Karpas-422 (cell line): ENCODE results near the gene METTL14. TPM values are rescaled to one million over a fixed set of nuclear protein-coding genes. Genes with fewer than 3 reads are reported as not detected.

Source experiments
- DNase-seq: peaks from one replicate; pipeline ENCODE4 v3.0.0-alpha.2; 2015
- H2AFZ ChIP-seq: fragments of 200-600 bp; sonication (generic); 2 replicates; pipeline ENCODE4 v1.6.1; 2014; ENCODE audit warnings: antibody characterized with exemption, low read length, mixed read lengths
- H3K27ac ChIP-seq: fragments of 200-600 bp; sonication (generic); 2 replicates; pipeline ENCODE4 v1.5.1; 2014; ENCODE audit warnings: mild to moderate bottlenecking, low read length, moderate library complexity
- H3K27me3 ChIP-seq: fragments of 200-600 bp; sonication (generic); 2 replicates; pipeline ENCODE4 v1.6.1; 2014; ENCODE audit warnings: low read length, mixed read lengths
- H3K36me3 ChIP-seq: fragments of 200-600 bp; sonication (generic); 2 replicates; pipeline ENCODE4 v1.6.1; 2014; ENCODE audit warnings: low read length, mixed read lengths; ENCODE audit not compliant: insufficient read depth
- H3K4me1 ChIP-seq: fragments of 200-600 bp; sonication (generic); 2 replicates; pipeline ENCODE4 v1.6.1; 2014; ENCODE audit warnings: mild to moderate bottlenecking, low read length, mixed read lengths
- H3K4me2 ChIP-seq: fragments of 200-600 bp; sonication (generic); 2 replicates; pipeline ENCODE4 v1.6.1; 2014; ENCODE audit warnings: low read length, low read depth, mild to moderate bottlenecking; ENCODE audit not compliant: poor library complexity, severe bottlenecking
- H3K4me3 ChIP-seq: fragments of 200-600 bp; sonication (generic); 2 replicates; pipeline ENCODE4 v1.5.1; 2014; ENCODE audit warnings: mild to moderate bottlenecking, antibody characterized with exemption, low read length, mixed read lengths
- H3K79me2 ChIP-seq: fragments of 200-600 bp; sonication (generic); 2 replicates; pipeline ENCODE4 v1.6.1; 2014; ENCODE audit warnings: mild to moderate bottlenecking, low read length, mixed read lengths
- H3K9ac ChIP-seq: fragments of 200-600 bp; sonication (generic); 2 replicates; pipeline ENCODE4 v1.6.0; 2014; ENCODE audit warnings: low read length
- H3K9me2 ChIP-seq: fragments of 200-600 bp; sonication (generic), shearing (Covaris generic); replicated peaks from 2 replicates; pipeline ENCODE4 v1.6.0; 2014; ENCODE audit warnings: mild to moderate bottlenecking, low read length, moderate library complexity; ENCODE audit not compliant: insufficient read depth
- H3K9me3 ChIP-seq: fragments of 300-700, 200-600 bp; sonication (generic); 2 replicates; pipeline ENCODE4 v1.6.1; 2014; ENCODE audit warnings: low read length, mixed read lengths
- H4K20me1 ChIP-seq: fragments of 200-600 bp; sonication (generic); 2 replicates; pipeline ENCODE4 v1.6.1; 2014; ENCODE audit warnings: mild to moderate bottlenecking, antibody characterized with exemption, low read length, low read depth; ENCODE audit not compliant: insufficient read depth
- total RNA-seq: library from RNA; depleted of rRNA; stranded (reverse); fragments of >200 nt; shearing (Covaris generic); gene quantifications from 2 replicates; pipeline ENCODE4 v1.2.3, GENCODE V29; 2014; ENCODE audit warnings: low replicate concordance

The METTL14 gene
- total RNA-seq, 1 experiment from 2014 or later, result 11.6 TPM

- H3K9me2 ChIP-seq, result no peaks in the 10 kb centered on the region
- H3K27ac ChIP-seq, result peak overlapping the region; percentile 97
- no peaks in the 10 kb centered on the region for H3K9me3 ChIP-seq
- peak overlapping the region; percentile 82 for H3K4me2 ChIP-seq
- peaks cover 90% of the 10 kb centered on the region for H3K4me1 ChIP-seq
- H3K79me2 ChIP-seq, result peaks cover 65% of the 10 kb centered on the region
- no peaks in the 10 kb centered on the region for H3K27me3 ChIP-seq
- no peaks in the 10 kb centered on the region for H4K20me1 ChIP-seq
- no peak for DNase-seq
- H3K36me3 ChIP-seq, result peaks cover 47% of the 10 kb centered on the region
- no peak overlapping the region for H2AFZ ChIP-seq
- H3K4me3 ChIP-seq, result no peak overlapping the region
- H3K9ac ChIP-seq, result no peak overlapping the region
Measured at GRCh38 chr4:118756958-118757357, 71.8 kb downstream of the METTL14 start.

- H3K4me1 ChIP-seq, result peaks cover 96% of the 10 kb centered on the region
- H4K20me1 ChIP-seq, result no peaks in the 10 kb centered on the region
Measured at GRCh38 chr4:118757761-118758251, 72.6 kb downstream of the METTL14 start.

GRCh38 chr4:118758293-118758692, 73.1 kb downstream of the METTL14 start:
- peak overlapping the region; percentile 97 for H3K27ac ChIP-seq
- peak overlapping the region; percentile 82 for H3K4me2 ChIP-seq
- peak overlapping the region; percentile 72 for H3K9ac ChIP-seq
- peaks cover 97% of the 10 kb centered on the region for H3K4me1 ChIP-seq
- DNase-seq, result peak; percentile 84
- H3K4me3 ChIP-seq, result peak overlapping the region; percentile 60
- no peaks in the 10 kb centered on the region for H3K27me3 ChIP-seq
- no peaks in the 10 kb centered on the region for H3K9me3 ChIP-seq
- no peaks in the 10 kb centered on the region for H4K20me1 ChIP-seq
- H2AFZ ChIP-seq, result no peak overlapping the region
- no peaks in the 10 kb centered on the region for H3K9me2 ChIP-seq
- H3K36me3 ChIP-seq, result peaks cover 40% of the 10 kb centered on the region
- H3K79me2 ChIP-seq, result peaks cover 64% of the 10 kb centered on the region

More at GRCh38 chr4:118757761-118758251, 72.6 kb downstream of the METTL14 start:
- no peaks in the 10 kb centered on the region for H3K27me3 ChIP-seq
- H3K9ac ChIP-seq, result peak overlapping the region; percentile 72
- peak overlapping the region; percentile 82 for H3K4me2 ChIP-seq
- H3K9me3 ChIP-seq, result no peaks in the 10 kb centered on the region
- H3K79me2 ChIP-seq, result peaks cover 64% of the 10 kb centered on the region
- H3K4me3 ChIP-seq, result peak overlapping the region; percentile 60
- H3K36me3 ChIP-seq, result peaks cover 43% of the 10 kb centered on the region
- no peak overlapping the region for H2AFZ ChIP-seq
- DNase-seq, result peak; percentile 69
- H3K27ac ChIP-seq, result peak overlapping the region; percentile 97
- H3K9me2 ChIP-seq, result no peaks in the 10 kb centered on the region

DNA sequence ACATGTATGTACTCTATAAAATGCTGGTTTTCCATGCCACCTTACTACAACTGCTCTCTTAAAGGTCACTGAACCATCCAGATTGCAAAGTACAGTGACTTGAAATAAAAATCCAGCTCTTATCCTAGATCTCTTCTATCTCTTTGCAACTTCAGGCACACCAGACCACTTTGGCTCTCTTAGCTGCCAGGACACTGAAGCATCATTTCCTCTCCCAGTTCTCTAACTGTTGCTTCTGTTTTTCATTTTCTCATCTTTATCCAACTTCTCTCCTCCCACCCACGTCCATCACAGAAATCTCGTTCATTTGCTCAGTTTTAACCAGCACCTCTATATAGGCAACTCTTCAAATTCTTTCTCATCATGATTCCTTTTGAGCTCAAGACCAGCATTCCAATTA, 74.3 kb downstream of the METTL14 start:
- H3K9me2 ChIP-seq, result no peaks in the 10 kb centered on the region
- H3K27ac ChIP-seq, result peak overlapping the region; percentile 97
- no peak overlapping the region for H2AFZ ChIP-seq
- peaks cover 53% of the 10 kb centered on the region for H3K79me2 ChIP-seq
- peak overlapping the region; percentile 60 for H3K4me3 ChIP-seq
- peaks cover 37% of the 10 kb centered on the region for H3K36me3 ChIP-seq
- H3K4me2 ChIP-seq, result peak overlapping the region; percentile 82
- no peaks in the 10 kb centered on the region for H3K27me3 ChIP-seq
- DNase-seq, result peak; percentile 88
- peak overlapping the region; percentile 72 for H3K9ac ChIP-seq
- no peaks in the 10 kb centered on the region for H3K9me3 ChIP-seq
- H3K4me1 ChIP-seq, result peaks cover 88% of the 10 kb centered on the region
- H4K20me1 ChIP-seq, result no peaks in the 10 kb centered on the region

DNA sequence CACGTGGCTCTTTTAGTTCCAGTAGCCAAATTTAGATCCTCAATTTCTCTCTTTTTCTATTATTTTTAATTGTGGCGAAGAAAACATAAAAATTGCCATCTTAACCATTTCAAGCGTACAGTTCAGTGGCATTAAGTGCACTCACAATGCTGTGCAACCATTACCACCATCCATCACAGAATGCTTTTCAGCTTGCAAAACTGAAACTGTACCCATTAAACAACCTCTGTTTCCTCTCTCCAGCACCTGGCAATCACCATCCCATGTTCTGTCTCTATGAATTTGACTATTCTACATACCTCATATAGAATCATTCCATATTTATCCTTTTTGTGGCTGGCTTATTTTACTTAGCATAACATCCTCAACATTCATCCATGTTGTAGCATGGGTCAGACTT, 74.9 kb downstream of the METTL14 start:
- DNase-seq, result peak; percentile 95
- peak overlapping the region; percentile 72 for H3K9ac ChIP-seq

GRCh38 chr4:118760493-118760892, 75.3 kb downstream of the METTL14 start:
- H3K9ac ChIP-seq, result peak overlapping the region; percentile 72
- no peaks in the 10 kb centered on the region for H3K27me3 ChIP-seq
- peaks cover 83% of the 10 kb centered on the region for H3K4me1 ChIP-seq
- H3K4me2 ChIP-seq, result peak overlapping the region; percentile 82
- peaks cover 34% of the 10 kb centered on the region for H3K36me3 ChIP-seq
- peak overlapping the region; percentile 62 for H3K4me3 ChIP-seq
- H2AFZ ChIP-seq, result no peak overlapping the region
- H4K20me1 ChIP-seq, result no peaks in the 10 kb centered on the region
- peaks cover 43% of the 10 kb centered on the region for H3K79me2 ChIP-seq
- no peaks in the 10 kb centered on the region for H3K9me3 ChIP-seq
- DNase-seq, result peak; percentile 97
- peak overlapping the region; percentile 97 for H3K27ac ChIP-seq
- no peaks in the 10 kb centered on the region for H3K9me2 ChIP-seq

More for the DNA sequence above, 74.9 kb downstream of the METTL14 start:
- H4K20me1 ChIP-seq, result no peaks in the 10 kb centered on the region
- H3K27me3 ChIP-seq, result no peaks in the 10 kb centered on the region
- no peaks in the 10 kb centered on the region for H3K9me3 ChIP-seq
- peaks cover 83% of the 10 kb centered on the region for H3K4me1 ChIP-seq
- H2AFZ ChIP-seq, result no peak overlapping the region
- H3K36me3 ChIP-seq, result peaks cover 33% of the 10 kb centered on the region
- peak overlapping the region; percentile 82 for H3K4me2 ChIP-seq
- peaks cover 47% of the 10 kb centered on the region for H3K79me2 ChIP-seq
- peak overlapping the region; percentile 60 for H3K4me3 ChIP-seq
- H3K27ac ChIP-seq, result peak overlapping the region; percentile 97
- H3K9me2 ChIP-seq, result no peaks in the 10 kb centered on the region

- H2AFZ ChIP-seq, result 0 out of 2 replicates have a peak overlapping the region, but pooled peaks have one; percentile 1
- H3K4me1 ChIP-seq, result peaks cover 74% of the 10 kb centered on the region
- H3K9ac ChIP-seq, result peak overlapping the region; percentile 66
- H3K27me3 ChIP-seq, result no peaks in the 10 kb centered on the region
- H3K9me2 ChIP-seq, result no peaks in the 10 kb centered on the region
- H3K79me2 ChIP-seq, result peaks cover 33% of the 10 kb centered on the region
- peaks cover 31% of the 10 kb centered on the region for H3K36me3 ChIP-seq
- H3K4me3 ChIP-seq, result peak overlapping the region; percentile 62
- no peaks in the 10 kb centered on the region for H3K9me3 ChIP-seq
- no peaks in the 10 kb centered on the region for H4K20me1 ChIP-seq
- peak overlapping the region; percentile 82 for H3K4me2 ChIP-seq
- peak; percentile 61 for DNase-seq
- H3K27ac ChIP-seq, result peak overlapping the region; percentile 97
Measured at GRCh38 chr4:118761397-118762016, 76.3 kb downstream of the METTL14 start.

GRCh38 chr4:118762155-118762554, 77.0 kb downstream of the METTL14 start:
- Histone ChIP-seq H4K20me1 (no peaks in the 10 kb centered on the region), H3K4me2 (peak overlapping the region; percentile 82), H3K4me3 (peak overlapping the region; percentile 62; the same call in 1 of the 2 replicates), H3K27me3 (no peaks in the 10 kb centered on the region), H3K4me1 (peaks cover 68% of the 10 kb centered on the region), H3K27ac (peak overlapping the region; percentile 97), H3K9me3 (no peaks in the 10 kb centered on the region), H3K9ac (peak overlapping the region; percentile 66), H2AFZ (0 out of 2 replicates have a peak overlapping the region, but pooled peaks have one; percentile 1), H3K36me3 (peaks cover 33% of the 10 kb centered on the region), H3K9me2 (no peaks in the 10 kb centered on the region), H3K79me2 (peaks cover 28% of the 10 kb centered on the region)
- DNase-seq, result peak; percentile 50
